Panc1 (cell line): ENCODE measurements around the gene CCDC137. TPM values are rescaled to one million over a fixed set of nuclear protein-coding genes. Genes with fewer than 3 reads are reported as not detected.

Experiments
- ATAC-seq: fragments of 200-7000 bp; cut with Tn5 transposase; 2 replicates; pipeline ENCODE4 v1.9.1; 2020; ENCODE audit warnings: mild to moderate bottlenecking, moderate library complexity
- BruUV-seq: library from RNA; stranded (reverse); fragments of 400-500 nt; replicated peaks from 2 replicates; lab custom pipeline; 2021; lab: Mats Ljungman, UMichigan
- CTCF ChIA-PET: fragments of 300-600 bp; sonication (Branson Sonifier 250); formaldehyde crosslinking; loops from one replicate; lab custom pipeline; 2022; ENCODE audit warnings: antibody characterized with exemption; lab: Charles Lee
- POLR2A ChIA-PET: fragments of 300-600 bp; sonication (Branson Sonifier 250); formaldehyde crosslinking; loops from one replicate; lab custom pipeline; 2022; ENCODE audit warnings: antibody characterized with exemption; lab: Charles Lee
- DNase-seq: peaks from one replicate; pipeline ENCODE4 v3.0.0-alpha.2; 2010; ENCODE audit warnings: low read depth, low spot score
- H3K27ac ChIP-seq: 2 replicates; pipeline ENCODE4 v1.5.1; 2011; ENCODE audit warnings: mild to moderate bottlenecking, low read length, inconsistent platforms
- H3K27me3 ChIP-seq: fragments of 200-500 bp; sonication (Bioruptor generic); 2 replicates; pipeline ENCODE4 v1.6.0; 2014; ENCODE audit warnings: low read length, inconsistent platforms; ENCODE audit not compliant: control insufficient read depth, insufficient read depth
- H3K36me3 ChIP-seq: fragments of 200-500 bp; sonication (Bioruptor generic); 2 replicates; pipeline ENCODE4 v1.5.1; 2014; ENCODE audit warnings: inconsistent platforms, mild to moderate bottlenecking, low read length, moderate library complexity; ENCODE audit not compliant: control insufficient read depth, insufficient read depth
- H3K4me1 ChIP-seq: 2 replicates; pipeline ENCODE4 v1.5.1; 2011; ENCODE audit warnings: inconsistent platforms, mild to moderate bottlenecking, low read length, moderate library complexity; ENCODE audit not compliant: control insufficient read depth, insufficient read depth
- H3K4me3 ChIP-seq, 2 experiments: 2 replicates each; pipeline ENCODE4 v1.5.1; 2011 to 2012; ENCODE audit warnings: low read depth in 2 of 2, low read length in 2 of 2, mild to moderate bottlenecking in 2 of 2, inconsistent platforms in 1 of 2, moderate library complexity in 1 of 2
- H3K9me3 ChIP-seq: fragments of 200-500 bp; sonication (Bioruptor generic); 2 replicates; pipeline ENCODE4 v1.5.1; 2014; ENCODE audit warnings: low read depth, mild to moderate bottlenecking, inconsistent platforms, low read length, moderate library complexity; ENCODE audit not compliant: control insufficient read depth, insufficient read depth
- POLR2AphosphoS5 ChIP-seq: IDR thresholded peaks from 2 replicates; pipeline ENCODE4 v1.6.1; 2012; ENCODE audit warnings: mild to moderate bottlenecking, low read depth, low read length, moderate library complexity
- REST ChIP-seq, 2 experiments: IDR thresholded peaks; 2 replicates each; pipeline ENCODE4 v1.6.1; 2011 to 2012; ENCODE audit warnings: low read depth in 2 of 2, control low read depth in 1 of 2, low read length in 1 of 2, mild to moderate bottlenecking in 1 of 2, moderate library complexity in 1 of 2; ENCODE audit not compliant: insufficient read depth in 1 of 2
- SIN3A ChIP-seq: IDR thresholded peaks from 2 replicates; pipeline ENCODE4 v1.6.1; 2012; ENCODE audit warnings: low read depth, mild to moderate bottlenecking, low read length, moderate library complexity, borderline replicate concordance; ENCODE audit not compliant: insufficient read depth
- TCF7L2 ChIP-seq: IDR thresholded peaks from 2 replicates; pipeline ENCODE4 v1.6.1; 2011; ENCODE audit warnings: mild to moderate bottlenecking, low read depth, low read length, inconsistent platforms
- in situ Hi-C: cut with HindIII; loops from 2 replicates; pipeline ENCODE4 v1.10.0; 2016; ENCODE audit warnings: low sequenced_read_pairs, low pct_unique_long_range_greater_than_20kb
- intact Hi-C: fragments of 100-400 bp; cut with micrococcal nuclease; formaldehyde crosslinking; loops from one replicate; pipeline ENCODE4 v1.10.0; 2022; ENCODE audit not compliant: unreplicated experiment
- total RNA-seq: library from RNA; stranded (reverse); gene quantifications from one replicate; pipeline ENCODE4 v1.2.1, GENCODE V29; 2021; ENCODE audit not compliant: unreplicated experiment
- TF ChIP-seq, protein P1 (sequence below): fragments of 450-650 bp; IDR thresholded peaks from 2 replicates; pipeline ENCODE4 v1.5.1; 2017; ENCODE audit warnings: mild to moderate bottlenecking

The CCDC137 gene
- total RNA-seq, 1 experiment from 2014 or later: 74.6 TPM

- no peaks in the 10 kb centered on the region for H3K27me3 ChIP-seq
- ATAC-seq: 0 out of 2 replicates have a peak, but pooled peaks have one; percentile 1
- intact Hi-C loops: no loop called here
- TF ChIP-seq POLR2AphosphoS5 (no peak), TCF7L2 (no peak), REST (IDR thresholded peaks at IDR 0.05; ENCODE audit: insufficient read depth in 1 of 2, low read depth in 2 of 2, low read length in 1 of 2) (no peak), SIN3A (no peak)
- TF ChIP-seq, protein P1, sequence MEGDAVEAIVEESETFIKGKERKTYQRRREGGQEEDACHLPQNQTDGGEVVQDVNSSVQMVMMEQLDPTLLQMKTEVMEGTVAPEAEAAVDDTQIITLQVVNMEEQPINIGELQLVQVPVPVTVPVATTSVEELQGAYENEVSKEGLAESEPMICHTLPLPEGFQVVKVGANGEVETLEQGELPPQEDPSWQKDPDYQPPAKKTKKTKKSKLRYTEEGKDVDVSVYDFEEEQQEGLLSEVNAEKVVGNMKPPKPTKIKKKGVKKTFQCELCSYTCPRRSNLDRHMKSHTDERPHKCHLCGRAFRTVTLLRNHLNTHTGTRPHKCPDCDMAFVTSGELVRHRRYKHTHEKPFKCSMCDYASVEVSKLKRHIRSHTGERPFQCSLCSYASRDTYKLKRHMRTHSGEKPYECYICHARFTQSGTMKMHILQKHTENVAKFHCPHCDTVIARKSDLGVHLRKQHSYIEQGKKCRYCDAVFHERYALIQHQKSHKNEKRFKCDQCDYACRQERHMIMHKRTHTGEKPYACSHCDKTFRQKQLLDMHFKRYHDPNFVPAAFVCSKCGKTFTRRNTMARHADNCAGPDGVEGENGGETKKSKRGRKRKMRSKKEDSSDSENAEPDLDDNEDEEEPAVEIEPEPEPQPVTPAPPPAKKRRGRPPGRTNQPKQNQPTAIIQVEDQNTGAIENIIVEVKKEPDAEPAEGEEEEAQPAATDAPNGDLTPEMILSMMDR: no peak
- H3K36me3 ChIP-seq: peaks cover 15% of the 10 kb centered on the region
- in situ Hi-C loops: no loop called here
- H3K9me3 ChIP-seq: no peaks in the 10 kb centered on the region
- BruUV-seq: no TSS peak
- no peak for DNase-seq
- H3K4me3 ChIP-seq: no peak overlapping the region
- no peaks in the 10 kb centered on the region for H3K4me1 ChIP-seq
- H3K27ac ChIP-seq: no peak overlapping the region
- POLR2A ChIA-PET: interaction anchor here (1.3 kb wide), 1 partner anchor 20 kb away, joined by 3 read pairs; no protein-coding TSS in a partner anchor
- CTCF ChIA-PET: no interaction called here
Observed at GRCh38 chr17:81695211-81695610, 28.7 kb downstream of the CCDC137 start.

DNA sequence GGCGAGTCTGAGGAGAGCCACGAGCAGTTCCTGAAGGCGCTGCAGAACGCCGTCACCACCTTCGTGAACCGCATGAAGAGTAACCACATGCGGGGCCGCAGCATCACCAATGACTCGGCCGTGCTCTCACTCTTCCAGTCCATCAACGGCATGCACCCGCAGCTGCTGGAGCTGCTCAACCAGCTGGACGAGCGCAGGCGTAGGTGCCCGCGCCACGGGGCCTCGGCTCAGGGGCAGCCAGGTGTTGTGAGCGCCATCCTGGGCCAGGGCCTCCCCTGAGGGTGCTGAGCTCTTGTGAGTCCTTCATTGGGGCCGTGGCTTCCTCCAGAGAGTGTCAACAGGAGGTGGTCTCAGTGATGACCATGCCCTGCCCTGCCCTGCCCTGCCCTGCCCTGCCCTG is 29.3 kb downstream of the CCDC137 start:
- no TSS peak for BruUV-seq
- POLR2A ChIA-PET: interaction anchor here (0.6 to 1.3 kb wide), 2 partner anchors 12 to 20 kb away, joined by 3 to 6 read pairs; partner anchors contain the start of gene ARL16
- Histone ChIP-seq H3K4me1 (peaks cover 2% of the 10 kb centered on the region), H3K9me3 (no peaks in the 10 kb centered on the region), H3K4me3 (no peak overlapping the region), H3K36me3 (peaks cover 15% of the 10 kb centered on the region), H3K27me3 (no peaks in the 10 kb centered on the region), H3K27ac (no peak overlapping the region)
- intact Hi-C loops: no loop called here
- DNase-seq (no peak), ATAC-seq (no peak)
- no peak for TF ChIP-seq REST (IDR thresholded peaks at IDR 0.05; ENCODE audit: insufficient read depth in 1 of 2, low read depth in 2 of 2, low read length in 1 of 2)
- TF ChIP-seq, protein P1: no peak
- CTCF ChIA-PET: no interaction called here
- in situ Hi-C loops: no loop called here
